Activated CD4-positive, alpha-beta T cell treated with anti-CD3 and anti-CD28 coated beads, Interleukin-2, amount 50 U/mL, for 4 hours (primary cell): ENCODE data around the gene NLGN1.

Source experiments
- DNase-seq, 2 experiments: peaks; one replicate each; pipeline ENCODE4 v3.0.0-alpha.2; 2020

NLGN1 gene

GRCh38 chr3:173865900-173866498 is 468.5 kb downstream of the NLGN1 start:
- DNase-seq, result no peak

- no peak for DNase-seq
Observed at GRCh38 chr3:173869766-173870165, 472.2 kb downstream of the NLGN1 start.

- DNase-seq, result no peak
Observed at GRCh38 chr3:173870976-173871375, 473.4 kb downstream of the NLGN1 start.

GRCh38 chr3:173875790-173876189 is 478.2 kb downstream of the NLGN1 start:
- DNase-seq, result no peak

- no peak for DNase-seq
Observed at GRCh38 chr3:173876476-173876875, 478.9 kb downstream of the NLGN1 start.

- DNase-seq, result no peak
Observed at GRCh38 chr3:173887888-173888287, 490.3 kb downstream of the NLGN1 start.

GRCh38 chr3:173889596-173889995 is 492.1 kb downstream of the NLGN1 start:
- no peak for DNase-seq

- no peak for DNase-seq
Observed at GRCh38 chr3:173890091-173890490, 492.5 kb downstream of the NLGN1 start.

GRCh38 chr3:173891272-173892100 is 493.9 kb downstream of the NLGN1 start:
- no peak for DNase-seq

GRCh38 chr3:173892547-173892946 is 495.0 kb downstream of the NLGN1 start:
- no peak for DNase-seq

GRCh38 chr3:173893066-173893465 is 495.5 kb downstream of the NLGN1 start:
- DNase-seq, result no peak

- DNase-seq, result no peak
Observed at GRCh38 chr3:173893835-173894234, 496.3 kb downstream of the NLGN1 start.

GRCh38 chr3:173897631-173898030 is 500.1 kb downstream of the NLGN1 start:
- no peak for DNase-seq

- no peak for DNase-seq
Observed at GRCh38 chr3:173901649-173902048, 504.1 kb downstream of the NLGN1 start.

GRCh38 chr3:173902401-173902800 is 504.9 kb downstream of the NLGN1 start:
- no peak for DNase-seq

- DNase-seq, result no peak
Observed at GRCh38 chr3:173902871-173903270, 505.3 kb downstream of the NLGN1 start.

- DNase-seq, result no peak
Observed at GRCh38 chr3:173905381-173905780, 507.8 kb downstream of the NLGN1 start.

- no peak for DNase-seq
Observed at GRCh38 chr3:173911446-173911845, 513.9 kb downstream of the NLGN1 start.

- DNase-seq, result no peak
Observed at GRCh38 chr3:173912126-173912525, 514.6 kb downstream of the NLGN1 start.

- no peak for DNase-seq
Observed at GRCh38 chr3:173913397-173913796, 515.9 kb downstream of the NLGN1 start.

GRCh38 chr3:173913974-173914421 is 516.5 kb downstream of the NLGN1 start:
- no peak for DNase-seq

GRCh38 chr3:173916799-173917198 is 519.3 kb downstream of the NLGN1 start:
- no peak for DNase-seq

- DNase-seq, result no peak
Observed at GRCh38 chr3:173920386-173920785, 522.8 kb downstream of the NLGN1 start.

- DNase-seq, result no peak
Observed at GRCh38 chr3:173921732-173922131, 524.2 kb downstream of the NLGN1 start.

GRCh38 chr3:173923204-173923603 is 525.7 kb downstream of the NLGN1 start:
- DNase-seq, result no peak
